ENCODE data around the gene CEMIP2.

Gene CEMIP2

DNA sequence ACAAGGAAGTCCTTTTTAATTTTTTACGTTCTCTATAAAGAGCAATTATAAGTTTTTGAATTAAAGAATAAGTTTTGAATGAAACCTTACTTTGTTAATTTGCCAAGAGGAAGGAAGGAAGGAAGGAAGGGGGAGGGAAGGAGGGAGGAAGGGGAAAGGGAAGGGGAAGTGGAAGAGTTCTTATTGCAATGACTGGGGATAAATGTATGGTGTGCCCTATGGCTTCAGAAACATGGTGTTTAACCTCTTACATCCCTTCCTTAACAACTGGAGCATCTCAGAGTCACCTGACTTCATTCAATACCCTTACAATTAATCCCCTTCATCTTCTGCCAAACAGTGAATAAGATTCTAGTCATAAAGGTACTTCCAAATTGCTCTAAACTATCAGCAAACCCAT, 16.0 kb downstream of the CEMIP2 start:
- TF ChIP-seq ZFX (IDR thresholded peaks at IDR 0.05; ENCODE audit: borderline replicate concordance) (no peak), CTCF (IDR thresholded peaks at IDR 0.05) (no peak)
- no peak overlapping the region for H3K27ac ChIP-seq

DNA sequence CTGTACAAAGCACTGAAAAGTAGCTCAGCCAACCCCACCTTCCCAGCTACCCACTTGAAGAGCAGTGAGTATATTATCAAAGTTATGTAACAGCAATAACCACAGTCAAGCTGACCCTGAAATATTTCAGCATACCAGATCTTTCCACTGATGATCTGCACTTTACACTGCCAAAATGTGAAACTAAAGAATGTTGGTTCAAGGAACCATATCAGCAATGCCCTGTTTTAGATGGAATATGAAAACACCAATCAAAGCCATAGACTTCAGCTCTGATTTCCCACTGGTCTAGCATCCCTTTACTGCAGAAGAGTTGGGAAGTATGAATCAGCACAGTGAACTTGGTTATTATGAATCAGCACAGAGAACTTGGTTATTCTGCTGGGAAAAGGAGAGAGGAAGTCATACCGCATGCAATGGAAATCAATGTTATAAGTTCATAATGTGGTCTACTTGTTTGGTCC, 20.0 kb downstream of the CEMIP2 start:
- no peak overlapping the region for H3K27ac ChIP-seq
- no peak for TF ChIP-seq CTCF (IDR thresholded peaks at IDR 0.05)
- TF ChIP-seq ZFX (IDR thresholded peaks at IDR 0.05; ENCODE audit: borderline replicate concordance), result no peak

DNA sequence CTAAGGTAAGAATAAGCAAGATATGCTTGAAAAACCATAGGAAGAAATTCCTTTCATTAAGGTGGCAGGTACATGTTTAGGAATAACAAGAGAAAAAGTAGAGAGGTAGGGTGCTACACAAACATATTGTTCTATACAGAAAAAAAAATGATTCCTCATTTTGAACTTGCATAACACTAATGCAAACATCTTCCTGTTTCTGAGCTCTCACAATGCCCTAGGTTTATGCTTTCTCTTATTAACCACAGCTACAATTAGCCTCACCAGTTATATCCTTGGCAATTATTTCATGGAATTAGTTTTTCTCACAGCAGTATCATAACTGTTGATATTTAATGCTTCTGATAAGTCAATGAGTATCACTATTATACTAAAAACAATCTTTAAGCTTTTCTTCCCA, 20.7 kb downstream of the CEMIP2 start:
- no peak for TF ChIP-seq CTCF (IDR thresholded peaks at IDR 0.05)
- H3K27ac ChIP-seq, result no peak overlapping the region

DNA sequence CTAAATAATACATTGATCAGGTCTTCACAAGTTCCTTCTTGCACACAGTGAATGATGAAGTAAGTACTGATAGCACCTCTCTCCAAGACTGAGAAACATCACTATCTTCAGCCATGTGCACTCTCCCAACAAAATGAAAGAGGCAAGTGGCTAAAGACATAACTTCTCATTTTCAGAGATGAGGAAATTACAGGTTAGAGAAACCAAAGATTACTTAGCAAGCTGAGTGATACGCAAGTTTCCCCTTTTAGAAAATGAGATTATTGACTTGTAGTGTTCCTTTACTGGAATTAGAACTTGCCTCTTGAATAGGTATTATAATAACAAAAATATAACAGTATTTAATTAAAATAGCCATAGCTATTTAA, 21.6 kb downstream of the CEMIP2 start:
- TF ChIP-seq CTCF (IDR thresholded peaks at IDR 0.05) (no peak), ZFX (IDR thresholded peaks at IDR 0.05; ENCODE audit: borderline replicate concordance) (no peak)
- H3K27ac ChIP-seq, result no peak overlapping the region

- TF ChIP-seq CTCF (IDR thresholded peaks at IDR 0.05), result no peak
- TF ChIP-seq ZFX (IDR thresholded peaks at IDR 0.05; ENCODE audit: borderline replicate concordance), result no peak
- no peak overlapping the region for H3K27ac ChIP-seq
These were observed 22.1 kb downstream of the CEMIP2 start for GRCh38 chr9:71746023-71746757.

DNA sequence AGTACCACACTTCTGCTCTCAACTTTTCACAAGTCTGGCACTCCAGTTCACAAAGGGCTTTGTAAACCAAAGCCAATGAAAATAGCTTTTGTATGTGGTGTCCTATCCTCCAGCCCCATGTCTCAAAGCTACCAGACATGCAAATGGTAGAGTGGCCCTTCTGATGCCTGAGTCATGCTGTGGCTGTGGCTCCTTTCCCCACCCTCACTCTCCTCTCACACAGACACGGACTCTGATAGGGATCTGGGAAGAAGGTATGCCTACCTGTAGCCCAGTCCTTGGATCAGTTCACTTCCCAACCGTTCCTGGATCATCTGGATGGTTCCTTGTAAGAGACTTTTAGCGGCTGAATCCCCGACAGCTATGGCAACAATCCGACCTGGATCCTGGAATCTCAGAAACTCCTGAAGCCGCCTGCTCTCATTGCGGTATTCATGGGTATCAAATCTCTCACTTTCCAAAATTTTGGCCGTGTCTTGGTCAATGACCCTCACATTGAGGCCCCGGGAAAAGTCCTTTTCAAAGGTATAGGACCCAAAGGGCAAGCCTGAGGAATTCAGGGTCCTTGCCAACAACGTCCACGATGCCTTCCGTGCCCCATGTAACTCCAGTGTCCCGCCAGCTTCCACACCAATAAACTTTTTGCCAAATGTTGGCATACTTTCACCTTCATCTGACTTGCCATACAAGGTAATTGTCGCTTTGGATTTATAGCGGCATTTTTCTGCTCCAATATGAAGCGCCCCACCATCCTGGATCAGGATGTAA, 23.4 kb downstream of the CEMIP2 start:
- TF ChIP-seq CTCF (IDR thresholded peaks at IDR 0.05), result no peak
- no peak for TF ChIP-seq ZFX (IDR thresholded peaks at IDR 0.05; ENCODE audit: borderline replicate concordance)
- H3K27ac ChIP-seq, result no peak overlapping the region

- H3K27ac ChIP-seq, result no peak overlapping the region
- TF ChIP-seq CTCF (IDR thresholded peaks at IDR 0.05), result no peak
- TF ChIP-seq ZFX (IDR thresholded peaks at IDR 0.05; ENCODE audit: borderline replicate concordance), result no peak
These were observed 24.4 kb downstream of the CEMIP2 start for GRCh38 chr9:71743882-71744281.

All from 22Rv1 (cell line).